ENCODE measurements around the gene DRC3.
"Not testable (repeated sequence)": the region's sequence is repeated elsewhere in the genome, so short reads cannot be mapped to it uniquely, and the experiment has no call there.

The DRC3 gene

GRCh38 chr17:17972126-17972951 lies at the start of gene DRC3, which contains the start of gene TOM1L2:
Gene DRC3, plus strand, starts transcription at chr17:17972862. Its CDS starts 4,737 bp downstream, at chr17:17977599.
Gene TOM1L2, minus strand, starts transcription at chr17:17972400. Its CDS starts 87 bp downstream, at chr17:17972313.
- DNase-seq = peak; percentile 98

- DNase-seq = no peak
These were observed 48.4 kb upstream of the DRC3 start for GRCh38 chr17:17924131-17924856.

- no peak for DNase-seq
These were observed 47.8 kb upstream of the DRC3 start for GRCh38 chr17:17924857-17925250.

- DNase-seq = no peak
These were observed 46.6 kb upstream of the DRC3 start for GRCh38 chr17:17926036-17926435.

- no peak for DNase-seq
These were observed 45.7 kb upstream of the DRC3 start for GRCh38 chr17:17926840-17927449.

- no peak for DNase-seq
These were observed 44.0 kb upstream of the DRC3 start for GRCh38 chr17:17928398-17929287.

GRCh38 chr17:17929655-17930380 lies 42.8 kb upstream of the DRC3 start:
- DNase-seq = no peak

- DNase-seq = no peak
These were observed 42.0 kb upstream of the DRC3 start for GRCh38 chr17:17930674-17931073.

- DNase-seq = no peak
These were observed 41.5 kb upstream of the DRC3 start for GRCh38 chr17:17931159-17931558.

GRCh38 chr17:17933775-17934174 lies 38.9 kb upstream of the DRC3 start:
- no peak for DNase-seq

GRCh38 chr17:17934214-17934613 lies 38.4 kb upstream of the DRC3 start:
- no peak for DNase-seq

GRCh38 chr17:17934806-17935205 lies 37.9 kb upstream of the DRC3 start:
- no peak for DNase-seq

GRCh38 chr17:17935321-17936271 lies 37.1 kb upstream of the DRC3 start:
- DNase-seq = no peak

- DNase-seq = no peak
These were observed 35.3 kb upstream of the DRC3 start for GRCh38 chr17:17937201-17937853.

GRCh38 chr17:17937958-17938357 lies 34.7 kb upstream of the DRC3 start:
- DNase-seq = no peak

GRCh38 chr17:17938388-17939107 lies 34.1 kb upstream of the DRC3 start:
- DNase-seq = no peak

- DNase-seq = not testable (repeated sequence)
These were observed 32.7 kb upstream of the DRC3 start for GRCh38 chr17:17939941-17940340.

- no peak for DNase-seq
These were observed 32.2 kb upstream of the DRC3 start for GRCh38 chr17:17940441-17940911.

- DNase-seq = no peak
These were observed 31.6 kb upstream of the DRC3 start for GRCh38 chr17:17941015-17941414.
